Right lobe of liver (tissue), 4 donors: ENCODE measurements around the gene PVALB.

Source experiments
- CTCF ChIP-seq, 4 donors: fragments of 200-600 bp in 3 of 4; fragments of 450-650 bp in 1 of 4; IDR thresholded peaks; one replicate each; pipeline versions ENCODE4 v1.5.1 to v1.8.0; 2016 to 2022; ENCODE audit warnings: antibody characterized with exemption in 4 of 4, mild to moderate bottlenecking in 2 of 4
- POLR2A ChIP-seq: fragments of 450-650 bp; IDR thresholded peaks from one replicate; pipeline ENCODE4 v1.6.1; 2017; ENCODE audit warnings: antibody characterized with exemption, mild to moderate bottlenecking
- donor health status: DM: no; HTN: no; CAD: no.
- donor health status: DM: no; HTN: no; CAD: no.
- donor health status: DM: no; HTN: yes; CAD: no.

GRCh38 chr22:36757668-36758211 lies 59.1 kb downstream of the PVALB start:
- TF ChIP-seq CTCF (IDR thresholded peaks at IDR 0.05) (peak; percentile 54 to 93 (median 87)), POLR2A (no peak)
